BE2C (cell line): Measurements from ENCODE around the gene SAMD11.
A peak's percentile ranks its signal among the peaks of the same experiment; 100 is the strongest.

ENCODE experiments used
- DNase-seq: peaks from one replicate; pipeline ENCODE4 v3.0.0-alpha.2; 2020
- H3K27me3 ChIP-seq: fragments of 250-450 bp; sonication (Bioruptor Pico); 2 replicates; pipeline ENCODE4 v1.5.1; 2020; ENCODE audit warnings: mild to moderate bottlenecking
- H3K36me3 ChIP-seq: fragments of 250-450 bp; sonication (Bioruptor Pico); 2 replicates; pipeline ENCODE4 v1.5.1; 2020; ENCODE audit warnings: mild to moderate bottlenecking
- H3K4me1 ChIP-seq: fragments of 250-450 bp; sonication (Bioruptor Pico); 2 replicates; pipeline ENCODE4 v1.5.1; 2020
- H3K4me3 ChIP-seq: 2 replicates; pipeline ENCODE4 v1.5.1; 2011; ENCODE audit warnings: low read depth, low read length
- H3K9me3 ChIP-seq: fragments of 250-450 bp; sonication (Bioruptor Pico); 2 replicates; pipeline ENCODE4 v1.5.1; 2020
- CTCF ChIP-seq: IDR thresholded peaks from 2 replicates; pipeline ENCODE4 v1.5.1; 2012; ENCODE audit warnings: mild to moderate bottlenecking, low read depth, low read length

Gene SAMD11

GRCh38 chr1:909861-910310 is 13.8 kb upstream of the SAMD11 start:
- DNase-seq = no peak
- H3K4me3 ChIP-seq = no peak overlapping the region
- no peaks in the 10 kb centered on the region for H3K9me3 ChIP-seq
- peaks cover 55% of the 10 kb centered on the region for H3K4me1 ChIP-seq
- no peak for TF ChIP-seq CTCF
- H3K36me3 ChIP-seq = 0 out of 2 replicates have a peak, but pooled peaks cover 3% of the 10 kb centered on the region
- peaks cover 9% of the 10 kb centered on the region for H3K27me3 ChIP-seq

GRCh38 chr1:910311-910880 is 13.3 kb upstream of the SAMD11 start:
- H3K4me1 ChIP-seq = peaks cover 51% of the 10 kb centered on the region
- DNase-seq = peak; percentile 29
- no peak overlapping the region for H3K4me3 ChIP-seq
- no peaks in the 10 kb centered on the region for H3K9me3 ChIP-seq
- 0 out of 2 replicates have a peak, but pooled peaks cover 3% of the 10 kb centered on the region for H3K36me3 ChIP-seq
- TF ChIP-seq CTCF = no peak
- peaks cover 8% of the 10 kb centered on the region for H3K27me3 ChIP-seq

- Histone ChIP-seq H3K27me3 (peaks cover under 1% of the 10 kb centered on the region; the same call in 1 of the 2 replicates), H3K36me3 (0 out of 2 replicates have a peak, but pooled peaks cover under 1% of the 10 kb centered on the region), H3K9me3 (no peaks in the 10 kb centered on the region), H3K4me3 (no peak overlapping the region), H3K4me1 (peaks cover 47% of the 10 kb centered on the region)
- no peak for TF ChIP-seq CTCF
- peak; percentile 91 for DNase-seq
Measured at GRCh38 chr1:910881-911721, 12.6 kb upstream of the SAMD11 start.

- DNase-seq = no peak
- H3K27me3 ChIP-seq = no peaks in the 10 kb centered on the region
- TF ChIP-seq CTCF = no peak
Measured at GRCh38 chr1:911875-912739, 11.6 kb upstream of the SAMD11 start.

GRCh38 chr1:912740-913301 is 10.9 kb upstream of the SAMD11 start:
- no peaks in the 10 kb centered on the region for H3K36me3 ChIP-seq
- DNase-seq = peak; percentile 51
- H3K4me1 ChIP-seq = peaks cover 53% of the 10 kb centered on the region

More at GRCh38 chr1:911875-912739, 11.6 kb upstream of the SAMD11 start:
- Histone ChIP-seq H3K36me3 (no peaks in the 10 kb centered on the region), H3K9me3 (no peaks in the 10 kb centered on the region), H3K4me1 (peaks cover 46% of the 10 kb centered on the region), H3K4me3 (no peak overlapping the region)

More at GRCh38 chr1:912740-913301, 10.9 kb upstream of the SAMD11 start:
- Histone ChIP-seq H3K4me3 (no peak overlapping the region), H3K27me3 (no peaks in the 10 kb centered on the region), H3K9me3 (no peaks in the 10 kb centered on the region)
- TF ChIP-seq CTCF = no peak
